LNCAP (cell line): ENCODE measurements around the gene OR51B4.

Experiments used
- TF ChIP-seq, protein P1 (sequence below): fragments of 450-650 bp; IDR thresholded peaks from 2 replicates; pipeline ENCODE4 v1.5.1; 2017; ENCODE audit warnings: mild to moderate bottlenecking

The OR51B4 gene

GRCh38 chr11:5303626-5304025, 1.9 kb upstream of the OR51B4 start:
- TF ChIP-seq, protein P1, sequence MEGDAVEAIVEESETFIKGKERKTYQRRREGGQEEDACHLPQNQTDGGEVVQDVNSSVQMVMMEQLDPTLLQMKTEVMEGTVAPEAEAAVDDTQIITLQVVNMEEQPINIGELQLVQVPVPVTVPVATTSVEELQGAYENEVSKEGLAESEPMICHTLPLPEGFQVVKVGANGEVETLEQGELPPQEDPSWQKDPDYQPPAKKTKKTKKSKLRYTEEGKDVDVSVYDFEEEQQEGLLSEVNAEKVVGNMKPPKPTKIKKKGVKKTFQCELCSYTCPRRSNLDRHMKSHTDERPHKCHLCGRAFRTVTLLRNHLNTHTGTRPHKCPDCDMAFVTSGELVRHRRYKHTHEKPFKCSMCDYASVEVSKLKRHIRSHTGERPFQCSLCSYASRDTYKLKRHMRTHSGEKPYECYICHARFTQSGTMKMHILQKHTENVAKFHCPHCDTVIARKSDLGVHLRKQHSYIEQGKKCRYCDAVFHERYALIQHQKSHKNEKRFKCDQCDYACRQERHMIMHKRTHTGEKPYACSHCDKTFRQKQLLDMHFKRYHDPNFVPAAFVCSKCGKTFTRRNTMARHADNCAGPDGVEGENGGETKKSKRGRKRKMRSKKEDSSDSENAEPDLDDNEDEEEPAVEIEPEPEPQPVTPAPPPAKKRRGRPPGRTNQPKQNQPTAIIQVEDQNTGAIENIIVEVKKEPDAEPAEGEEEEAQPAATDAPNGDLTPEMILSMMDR = no peak

DNA sequence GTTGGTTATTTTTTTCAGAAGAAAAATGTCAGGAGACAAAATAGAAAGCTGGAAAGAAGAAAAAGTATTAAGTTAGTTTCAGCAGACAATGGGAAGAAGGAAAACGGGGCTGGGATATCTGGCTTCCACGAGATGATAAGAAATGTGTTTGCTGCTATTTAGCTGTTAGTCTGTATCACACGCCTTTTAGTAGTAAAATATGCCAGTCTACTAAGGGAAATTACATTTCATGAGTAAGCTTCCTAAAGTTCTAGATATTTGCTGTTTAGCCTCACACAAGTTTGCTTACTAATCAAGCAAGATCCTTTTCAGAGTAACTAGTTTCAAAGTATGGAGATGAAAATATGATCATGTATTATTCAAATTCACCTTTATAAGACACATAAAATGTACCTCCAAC, 1.5 kb downstream of the OR51B4 start:
- TF ChIP-seq, protein P1 = no peak

- TF ChIP-seq, protein P1 = no peak
These were observed 3.3 kb downstream of the OR51B4 start for GRCh38 chr11:5298451-5298850.

DNA sequence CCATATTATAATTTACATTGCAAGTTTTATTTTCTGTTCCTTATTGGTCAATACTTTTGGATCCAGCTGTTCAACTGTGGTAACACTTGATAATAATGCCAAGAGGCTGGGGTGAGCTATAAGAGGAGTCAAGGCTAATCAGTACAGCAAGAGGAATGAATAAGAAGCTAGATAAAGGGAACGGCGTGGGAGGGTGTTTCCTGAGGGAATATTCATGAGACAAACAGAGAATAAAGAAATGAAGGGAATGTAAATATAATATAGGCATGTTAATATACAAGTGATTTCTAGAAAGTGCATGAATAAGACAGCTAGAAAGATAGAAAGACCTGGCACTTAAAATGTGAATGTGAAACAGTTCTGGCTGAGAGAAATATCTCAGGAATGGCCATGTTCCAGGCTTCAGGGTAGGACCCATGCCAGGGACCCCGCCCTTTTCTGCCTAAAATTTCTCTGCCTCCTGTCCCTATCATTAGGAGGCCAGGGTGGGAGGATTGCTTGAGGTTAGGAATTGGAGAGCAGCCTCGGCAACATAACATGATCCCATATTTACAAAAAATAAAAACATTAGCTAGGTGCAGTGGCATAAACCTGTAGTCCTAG, 3.9 kb downstream of the OR51B4 start:
- TF ChIP-seq, protein P1 = no peak

DNA sequence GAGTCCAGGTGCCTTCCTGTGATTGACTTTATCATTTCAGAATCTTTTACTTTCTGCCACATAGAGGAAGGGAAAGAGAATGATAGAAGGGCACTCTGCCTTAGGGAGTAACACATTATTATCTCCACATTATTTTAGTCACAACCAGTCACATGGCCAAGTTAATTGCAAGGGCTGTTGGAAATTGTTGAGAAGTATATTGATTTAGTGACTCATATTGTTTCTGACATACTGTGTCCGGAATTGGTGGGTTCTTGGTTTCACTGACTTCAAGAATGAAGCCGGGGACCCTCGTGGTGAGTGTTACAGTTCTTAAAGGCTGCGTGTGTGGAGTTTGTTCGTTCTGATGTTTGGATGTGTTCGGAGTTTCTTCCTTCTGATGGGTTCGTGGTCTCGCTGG, 8.7 kb downstream of the OR51B4 start:
- TF ChIP-seq, protein P1 = no peak

DNA sequence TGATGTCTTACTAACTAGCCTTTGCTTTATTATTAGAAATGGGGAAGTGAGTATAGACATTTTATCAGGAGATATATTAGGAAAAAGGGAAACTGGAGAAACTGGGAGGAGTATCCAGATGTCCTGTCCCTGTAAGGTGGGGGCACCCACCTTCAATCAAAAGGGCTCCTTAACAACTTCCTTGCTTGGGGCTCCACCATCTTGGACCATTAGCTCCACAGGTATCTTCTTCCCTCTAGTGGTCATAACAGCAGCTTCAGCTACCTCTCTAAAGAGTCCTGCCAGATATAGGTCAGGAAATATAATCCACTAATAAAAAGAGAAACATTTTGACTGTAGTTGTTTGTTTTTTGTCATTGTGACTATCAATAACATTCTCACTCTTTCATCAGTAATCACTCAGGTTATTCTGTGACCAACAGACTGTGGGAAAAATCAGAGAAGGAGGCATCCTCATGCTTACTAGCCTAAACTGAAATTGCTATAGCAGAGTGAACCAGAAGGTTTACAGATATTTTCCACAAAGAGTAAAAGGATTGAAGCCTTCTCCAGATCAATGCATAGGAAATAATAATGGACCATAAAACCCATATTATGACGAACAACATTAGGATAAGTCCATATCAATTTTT, 10.4 kb downstream of the OR51B4 start:
- TF ChIP-seq, protein P1 = peak; percentile 87

GRCh38 chr11:5290106-5290505, 11.6 kb downstream of the OR51B4 start:
- TF ChIP-seq, protein P1 = no peak
